ENCODE measurements around the gene PPP1R7.

GRCh38 chr2:241142593-241142992 lies 7.7 kb upstream of the PPP1R7 start:
- TF ChIP-seq CTCF (conservative IDR thresholded peaks at IDR 0.05; ENCODE audit: low read length) (no peak), EZH2phosphoT487 (IDR thresholded peaks at IDR 0.05; ENCODE audit: borderline replicate concordance) (no peak)

Measured in Loucy (cell line).